SU-DHL-6 (cell line): ENCODE results near the gene PTGER3.
A peak's percentile ranks its signal among the peaks of the same experiment; 100 is the strongest.

ENCODE experiments used
- H2AFZ ChIP-seq: fragments of 200-600 bp; sonication (generic); 2 replicates; pipeline ENCODE4 v1.6.1; 2014; ENCODE audit warnings: low read depth, mild to moderate bottlenecking, moderate library complexity, mixed read lengths, antibody characterized with exemption, low read length; ENCODE audit not compliant: severe bottlenecking
- H3F3A ChIP-seq: fragments of 200-600 bp; shearing (Covaris generic); 2 replicates; pipeline ENCODE4 v1.6.0; 2016; ENCODE audit warnings: antibody characterized with exemption, mild to moderate bottlenecking; ENCODE audit not compliant: insufficient read depth
- H3K27ac ChIP-seq: fragments of 200-600 bp; sonication (generic); 2 replicates; pipeline ENCODE4 v1.5.1; 2016; ENCODE audit warnings: low read depth, mild to moderate bottlenecking, low read length, moderate library complexity, mixed read lengths
- H3K27me3 ChIP-seq: fragments of 200-600 bp; sonication (generic), shearing (Covaris generic); 2 replicates; pipeline ENCODE4 v1.6.0; 2014; ENCODE audit warnings: mild to moderate bottlenecking, low read length
- H3K36me3 ChIP-seq: fragments of 200-600 bp; sonication (generic); 2 replicates; pipeline ENCODE4 v1.6.1; 2014; ENCODE audit warnings: mild to moderate bottlenecking, low read length, mixed read lengths
- H3K4me2 ChIP-seq: fragments of 300-600, 200-600 bp; shearing (Covaris generic), sonication (generic); 2 replicates; pipeline ENCODE4 v1.6.0; 2014; ENCODE audit warnings: low read length, low read depth, mild to moderate bottlenecking; ENCODE audit not compliant: poor library complexity, severe bottlenecking
- H3K4me3 ChIP-seq: fragments of 200-600 bp; sonication (generic); 2 replicates; pipeline ENCODE4 v1.5.1; 2014; ENCODE audit warnings: antibody characterized with exemption, low read length, mild to moderate bottlenecking, mixed read lengths; ENCODE audit not compliant: insufficient read depth, poor library complexity, severe bottlenecking
- H3K79me2 ChIP-seq: fragments of 200-600 bp; sonication (generic); 2 replicates; pipeline ENCODE4 v1.6.1; 2014; ENCODE audit warnings: mild to moderate bottlenecking, low read length, moderate library complexity; ENCODE audit not compliant: insufficient read depth
- H3K9ac ChIP-seq: fragments of 200-600 bp; sonication (generic); 2 replicates; pipeline ENCODE4 v1.7.0; 2014; ENCODE audit warnings: mild to moderate bottlenecking, low read length
- H3K9me2 ChIP-seq: fragments of 200-600 bp; sonication (generic); replicated peaks from 2 replicates; pipeline ENCODE4 v1.6.1; 2014; ENCODE audit warnings: low read length; ENCODE audit not compliant: insufficient read depth
- H3K9me3 ChIP-seq: fragments of 200-600 bp; sonication (generic); 2 replicates; pipeline ENCODE4 v1.6.1; 2014; ENCODE audit warnings: low read length, mixed read lengths; ENCODE audit not compliant: insufficient read depth
- H4K20me1 ChIP-seq: fragments of 200-600 bp; sonication (generic); 2 replicates; pipeline ENCODE4 v1.6.1; 2014; ENCODE audit warnings: low read depth, mild to moderate bottlenecking, antibody characterized with exemption, low read length, moderate library complexity, mixed read lengths
- EZH2phosphoT487 ChIP-seq: fragments of 200-600 bp; sonication (generic), shearing (Covaris generic); conservative IDR thresholded peaks from 2 replicates; pipeline ENCODE4 v1.6.1; 2018; ENCODE audit warnings: mild to moderate bottlenecking, antibody characterized with exemption, low read length, moderate library complexity, mixed read lengths
- TF ChIP-seq, protein P1 (sequence below): fragments of 200-600 bp; sonication (generic); IDR thresholded peaks from one replicate; pipeline ENCODE4 v1.5.1; 2017; ENCODE audit warnings: antibody characterized with exemption, mild to moderate bottlenecking, low read length, moderate library complexity; ENCODE audit not compliant: insufficient read depth, poor library complexity, severe bottlenecking

The PTGER3 gene

DNA sequence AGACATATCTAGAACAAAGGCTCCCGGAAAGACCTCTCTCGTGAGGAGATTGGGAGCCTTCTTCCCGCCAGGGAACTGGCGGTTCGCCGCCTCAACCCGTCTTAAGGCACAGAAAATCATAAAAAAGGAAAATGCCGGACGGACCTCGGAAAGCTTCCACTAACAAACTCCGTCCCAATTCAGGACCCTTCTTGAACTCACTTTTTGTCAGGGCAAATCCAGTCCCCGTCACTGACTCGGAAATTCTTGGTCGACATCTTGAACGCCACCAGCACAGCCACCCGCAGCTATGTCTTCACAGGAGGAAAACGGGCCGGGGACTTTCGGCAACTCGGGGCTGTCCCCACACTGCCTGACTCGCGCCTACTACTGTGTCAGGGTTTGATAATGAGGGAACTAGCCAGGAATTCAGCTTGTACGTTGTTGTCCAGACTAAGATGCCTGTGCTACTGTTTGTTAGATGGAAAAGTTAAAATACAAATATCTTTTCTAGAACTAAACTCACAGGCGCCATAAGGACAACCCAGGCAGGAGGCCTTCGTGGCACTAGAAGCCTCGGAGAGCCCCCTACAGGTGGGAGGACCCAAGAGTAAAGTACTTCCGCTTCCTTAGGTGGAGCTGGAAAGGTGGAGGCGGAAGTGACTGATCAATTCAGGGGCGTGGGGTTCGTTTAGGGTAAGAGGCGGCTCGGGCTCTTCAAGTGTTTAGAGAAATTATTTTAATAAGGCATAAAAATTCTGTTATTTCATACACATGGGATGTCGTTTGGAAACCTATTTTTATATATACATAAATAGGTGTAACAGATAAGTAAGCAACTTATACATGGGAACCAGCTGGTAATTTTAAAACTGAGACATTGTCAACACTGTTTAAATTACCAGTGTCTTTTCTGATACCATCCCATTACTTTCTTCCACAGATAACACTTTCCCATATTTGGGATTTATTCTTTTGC lies 33.4 kb upstream of the PTGER3 start, which contains the start of gene ZRANB2:
TSS of gene ZRANB2 (minus strand) at position 297 of the 958 bp plus-strand sequence. CDS start at position 257, 40 bp downstream.
- no peaks in the 10 kb centered on the region for H3K27me3 ChIP-seq
- no peaks in the 10 kb centered on the region for H3K9me3 ChIP-seq
- peak within 1 kb of the TSS; percentile 83 for H2AFZ ChIP-seq
- H3K27ac ChIP-seq = peak within 1 kb of the TSS; percentile 75
- peak within 1 kb of the TSS; percentile 90 for H3K9ac ChIP-seq
- no peaks in the 10 kb centered on the region for H3K9me2 ChIP-seq
- H3K4me2 ChIP-seq = peak within 1 kb of the TSS; percentile 94
- H4K20me1 ChIP-seq = peaks cover 22% of the 10 kb centered on the region
- peaks cover 4% of the 10 kb centered on the region; the same call in 1 of the 2 replicates for H3F3A ChIP-seq
- peaks cover 33% of the 10 kb centered on the region for H3K36me3 ChIP-seq
- H3K4me3 ChIP-seq = peak within 1 kb of the TSS; percentile 98
- TF ChIP-seq EZH2phosphoT487 = no peak
- TF ChIP-seq, protein P1, sequence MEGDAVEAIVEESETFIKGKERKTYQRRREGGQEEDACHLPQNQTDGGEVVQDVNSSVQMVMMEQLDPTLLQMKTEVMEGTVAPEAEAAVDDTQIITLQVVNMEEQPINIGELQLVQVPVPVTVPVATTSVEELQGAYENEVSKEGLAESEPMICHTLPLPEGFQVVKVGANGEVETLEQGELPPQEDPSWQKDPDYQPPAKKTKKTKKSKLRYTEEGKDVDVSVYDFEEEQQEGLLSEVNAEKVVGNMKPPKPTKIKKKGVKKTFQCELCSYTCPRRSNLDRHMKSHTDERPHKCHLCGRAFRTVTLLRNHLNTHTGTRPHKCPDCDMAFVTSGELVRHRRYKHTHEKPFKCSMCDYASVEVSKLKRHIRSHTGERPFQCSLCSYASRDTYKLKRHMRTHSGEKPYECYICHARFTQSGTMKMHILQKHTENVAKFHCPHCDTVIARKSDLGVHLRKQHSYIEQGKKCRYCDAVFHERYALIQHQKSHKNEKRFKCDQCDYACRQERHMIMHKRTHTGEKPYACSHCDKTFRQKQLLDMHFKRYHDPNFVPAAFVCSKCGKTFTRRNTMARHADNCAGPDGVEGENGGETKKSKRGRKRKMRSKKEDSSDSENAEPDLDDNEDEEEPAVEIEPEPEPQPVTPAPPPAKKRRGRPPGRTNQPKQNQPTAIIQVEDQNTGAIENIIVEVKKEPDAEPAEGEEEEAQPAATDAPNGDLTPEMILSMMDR = peak; percentile 70
- H3K79me2 ChIP-seq = peaks cover 46% of the 10 kb centered on the region

DNA sequence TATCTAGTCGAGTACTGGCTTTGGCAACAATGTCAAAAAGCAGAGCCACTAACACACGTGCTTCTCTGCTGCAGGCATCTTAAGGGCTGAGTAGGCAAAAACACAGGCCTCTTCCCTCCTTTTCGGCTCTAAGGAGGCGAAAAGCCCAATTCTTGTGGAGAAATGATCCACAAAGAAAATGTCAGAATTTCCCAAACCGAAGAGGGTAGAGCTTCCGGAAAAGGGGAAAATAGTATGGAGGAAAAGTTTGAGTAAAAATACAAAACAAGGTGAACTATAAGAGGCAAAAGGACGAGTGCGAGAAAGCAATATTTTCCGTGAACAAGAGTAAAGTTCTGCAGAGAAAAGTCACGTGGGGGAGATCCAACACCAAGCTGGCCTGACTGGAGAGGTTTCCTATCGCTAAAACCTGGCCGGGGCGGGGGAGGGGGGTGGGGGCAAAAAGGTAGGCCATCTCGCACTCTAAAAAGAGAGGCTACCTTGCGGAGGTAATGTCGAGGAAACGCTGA lies 32.7 kb upstream of the PTGER3 start:
- H3K79me2 ChIP-seq = peaks cover 53% of the 10 kb centered on the region
- no peaks in the 10 kb centered on the region for H3K9me2 ChIP-seq
- no peaks in the 10 kb centered on the region for H3K9me3 ChIP-seq
- H2AFZ ChIP-seq = peak overlapping the region; percentile 83
- peak overlapping the region; percentile 90 for H3K9ac ChIP-seq
- peak overlapping the region; percentile 94 for H3K4me2 ChIP-seq
- peaks cover 25% of the 10 kb centered on the region for H4K20me1 ChIP-seq
- H3K27ac ChIP-seq = peak overlapping the region; percentile 75
- H3K4me3 ChIP-seq = peak overlapping the region; percentile 98
- TF ChIP-seq, protein P1 = no peak
- no peak for TF ChIP-seq EZH2phosphoT487
- no peaks in the 10 kb centered on the region for H3K27me3 ChIP-seq
- H3F3A ChIP-seq = peaks cover 4% of the 10 kb centered on the region; the same call in 1 of the 2 replicates
- peaks cover 40% of the 10 kb centered on the region for H3K36me3 ChIP-seq

DNA sequence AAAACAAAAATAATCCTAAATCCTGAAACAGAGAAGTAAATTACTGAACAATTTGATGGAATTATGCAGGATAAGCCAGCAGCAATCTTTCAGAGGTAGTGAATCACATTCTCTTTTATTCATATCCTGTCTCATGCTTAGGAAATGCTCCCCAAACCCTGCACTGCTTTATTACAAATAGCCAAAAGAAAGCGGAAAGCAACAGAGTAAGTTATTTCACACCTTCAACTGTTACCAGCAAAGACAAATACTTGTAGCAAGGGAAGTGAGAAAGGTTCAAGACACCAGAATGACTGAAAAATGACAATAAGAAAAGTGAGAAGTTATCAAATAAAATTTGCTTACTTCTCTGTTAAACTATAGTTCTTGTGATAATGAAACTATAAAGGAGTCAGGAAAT lies 27.1 kb upstream of the PTGER3 start:
- no peak for TF ChIP-seq EZH2phosphoT487
- TF ChIP-seq, protein P1 = no peak
- Histone ChIP-seq H3K27ac (no peak overlapping the region), H3K9me3 (no peaks in the 10 kb centered on the region), H3K9ac (no peak overlapping the region), H3K79me2 (peaks cover 57% of the 10 kb centered on the region), H3F3A (peaks cover 4% of the 10 kb centered on the region; the same call in 1 of the 2 replicates), H3K27me3 (no peaks in the 10 kb centered on the region), H2AFZ (no peak overlapping the region), H3K4me3 (no peak overlapping the region), H3K36me3 (peaks cover 93% of the 10 kb centered on the region), H3K4me2 (no peak overlapping the region), H3K9me2 (no peaks in the 10 kb centered on the region), H4K20me1 (peaks cover 46% of the 10 kb centered on the region)
